Stimulated activated naive CD4-positive, alpha-beta T cell treated with Interleukin-2 at 50 U/mL for 16 hours (primary cell): Measurements from ENCODE around the gene LAIR1.
"Not testable (repeated sequence)": the region's sequence is repeated elsewhere in the genome, so short reads cannot be mapped to it uniquely, and the experiment has no call there.

Experiments
- DNase-seq: peaks from one replicate; lab custom pipeline; 2025; lab: John Stamatoyannopoulos, UW

Gene LAIR1

DNA sequence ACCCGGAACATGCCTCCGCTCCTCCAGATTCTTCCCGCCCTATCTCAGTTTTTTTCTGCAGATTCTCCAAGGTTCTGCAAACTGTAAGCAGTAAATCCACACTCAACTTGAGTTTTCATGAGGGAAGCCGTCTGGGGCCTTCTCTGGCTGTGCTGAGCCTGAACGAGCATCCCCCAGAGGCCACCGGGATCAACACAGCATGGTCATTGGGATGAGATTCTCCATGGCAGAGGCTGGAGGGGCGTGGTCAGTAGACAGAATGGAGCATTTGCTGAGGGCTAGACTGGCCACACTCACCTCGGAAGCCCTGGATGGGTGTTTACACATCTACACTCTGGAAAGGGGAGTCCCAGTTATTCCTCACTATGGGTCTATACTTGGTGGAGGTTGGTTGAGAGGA lies 23.4 kb downstream of the LAIR1 start:
- no peak for DNase-seq

DNA sequence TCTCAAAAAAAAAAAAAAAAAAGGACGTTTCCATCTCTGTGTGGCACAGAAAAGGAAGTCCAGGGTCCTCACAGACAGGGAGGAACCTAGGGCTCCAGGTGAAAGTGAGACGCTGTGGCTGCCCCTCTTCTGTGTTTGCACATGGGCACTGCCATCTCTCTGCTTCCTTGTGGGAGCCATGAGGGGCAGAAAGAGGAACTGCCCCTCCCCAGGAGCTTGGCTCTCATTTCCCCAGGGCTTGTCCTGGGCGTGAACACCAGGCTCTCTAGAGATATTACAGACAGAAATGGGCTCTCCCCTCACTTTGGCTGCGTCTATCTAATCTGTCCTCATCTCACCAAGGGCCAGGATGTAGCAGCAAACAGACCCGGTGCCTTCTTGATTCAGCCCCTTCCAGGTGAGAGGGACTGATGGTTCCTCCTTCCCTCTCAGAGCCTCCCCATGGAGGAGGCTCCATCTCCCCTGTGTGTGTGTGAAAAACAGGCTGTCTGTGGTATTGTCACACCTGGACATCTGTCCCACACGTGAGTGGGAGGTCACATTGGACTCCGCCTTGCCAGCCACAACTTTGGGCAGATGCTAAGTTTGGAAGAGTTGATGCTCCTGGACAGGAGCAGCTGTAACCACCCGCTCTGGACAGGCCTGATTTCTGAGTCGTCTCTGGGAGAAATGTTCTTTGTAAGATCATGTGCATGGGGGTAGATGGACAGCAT lies 24.9 kb downstream of the LAIR1 start:
- no peak for DNase-seq

DNA sequence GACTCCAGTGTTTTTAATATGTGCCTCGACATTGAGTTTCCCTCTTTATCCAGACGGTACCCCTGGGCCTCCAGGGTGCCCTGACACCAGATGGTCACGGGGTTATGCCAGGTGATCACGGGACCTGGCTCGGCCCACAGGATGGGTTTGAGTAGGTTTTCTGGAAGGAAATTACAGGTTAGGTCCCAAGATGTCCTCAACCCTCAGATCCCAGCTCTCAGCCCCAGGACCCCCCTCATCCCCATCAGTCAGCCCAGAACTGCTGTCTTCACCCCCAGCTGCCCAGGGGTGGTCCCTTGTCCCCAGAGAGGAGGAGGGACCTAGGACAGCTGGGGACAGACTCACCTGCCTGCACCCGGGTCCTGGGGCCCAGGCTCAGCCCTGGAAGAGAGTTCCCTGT lies 26.2 kb downstream of the LAIR1 start:
- DNase-seq, result no peak

DNA sequence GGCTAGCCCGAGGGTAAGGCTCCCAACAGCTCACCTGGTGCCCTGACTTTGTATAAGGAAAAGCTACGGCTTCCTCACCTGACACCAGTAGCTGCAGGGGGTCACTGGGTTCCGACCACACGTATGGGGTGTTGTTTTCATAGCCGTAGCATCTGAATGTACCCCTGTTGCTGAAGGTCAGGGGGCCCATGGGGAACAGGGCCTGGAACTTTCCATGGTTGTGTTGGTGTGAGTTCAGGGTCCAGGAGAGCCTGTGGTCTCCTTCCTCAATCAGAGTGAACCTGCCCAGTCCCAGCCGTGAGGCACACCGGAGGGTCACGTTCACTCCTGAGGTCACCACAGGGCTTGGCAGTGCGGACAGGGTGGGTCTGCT lies 26.9 kb downstream of the LAIR1 start:
- DNase-seq, result no peak

DNA sequence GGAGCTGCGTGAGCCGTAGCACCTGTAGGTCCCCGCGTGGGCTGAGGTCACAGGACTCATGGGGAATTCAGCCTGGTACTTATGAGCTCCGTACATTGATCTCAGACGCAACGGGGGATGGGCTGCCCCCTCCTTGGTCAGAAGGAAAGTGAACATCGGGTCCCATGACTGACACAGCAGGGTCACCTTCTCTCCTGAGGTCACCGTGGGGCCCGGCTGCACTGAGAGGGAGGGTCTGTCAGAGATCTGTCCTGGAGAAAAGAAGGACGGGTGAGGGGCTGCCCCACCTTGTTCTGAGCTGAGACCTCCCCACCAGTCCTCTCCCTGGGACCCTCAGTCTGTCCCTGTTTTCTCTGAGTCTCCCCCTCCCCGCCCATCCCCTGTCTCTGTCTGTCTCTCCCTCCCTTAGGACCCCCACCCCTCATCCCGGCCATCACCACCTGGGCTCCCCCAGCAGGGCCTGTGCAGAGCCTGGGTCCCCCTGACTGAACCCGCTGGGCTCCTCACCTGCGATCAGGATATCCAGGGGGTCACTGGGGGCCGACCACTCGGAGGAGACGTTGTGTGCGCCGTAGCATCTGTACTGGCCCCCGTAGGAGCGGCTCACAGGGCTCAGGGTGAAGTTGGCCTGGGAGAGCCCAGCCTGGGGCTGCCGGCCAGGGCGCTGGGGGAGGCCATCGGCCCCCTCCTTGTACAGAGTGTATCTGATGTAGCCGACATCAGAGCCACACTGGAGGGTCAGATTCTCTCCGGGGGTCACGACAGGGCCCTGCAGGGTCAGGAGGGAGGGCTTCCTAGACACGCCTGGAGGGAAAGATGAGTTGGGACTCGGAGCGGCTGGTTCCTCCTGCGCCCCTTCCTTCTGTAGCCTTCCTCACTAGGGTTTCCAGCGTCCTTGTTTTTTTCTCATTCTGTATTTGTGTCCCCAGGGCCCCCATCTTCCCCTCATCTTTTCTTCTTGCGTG lies 27.6 kb downstream of the LAIR1 start:
- no peak for DNase-seq

DNA sequence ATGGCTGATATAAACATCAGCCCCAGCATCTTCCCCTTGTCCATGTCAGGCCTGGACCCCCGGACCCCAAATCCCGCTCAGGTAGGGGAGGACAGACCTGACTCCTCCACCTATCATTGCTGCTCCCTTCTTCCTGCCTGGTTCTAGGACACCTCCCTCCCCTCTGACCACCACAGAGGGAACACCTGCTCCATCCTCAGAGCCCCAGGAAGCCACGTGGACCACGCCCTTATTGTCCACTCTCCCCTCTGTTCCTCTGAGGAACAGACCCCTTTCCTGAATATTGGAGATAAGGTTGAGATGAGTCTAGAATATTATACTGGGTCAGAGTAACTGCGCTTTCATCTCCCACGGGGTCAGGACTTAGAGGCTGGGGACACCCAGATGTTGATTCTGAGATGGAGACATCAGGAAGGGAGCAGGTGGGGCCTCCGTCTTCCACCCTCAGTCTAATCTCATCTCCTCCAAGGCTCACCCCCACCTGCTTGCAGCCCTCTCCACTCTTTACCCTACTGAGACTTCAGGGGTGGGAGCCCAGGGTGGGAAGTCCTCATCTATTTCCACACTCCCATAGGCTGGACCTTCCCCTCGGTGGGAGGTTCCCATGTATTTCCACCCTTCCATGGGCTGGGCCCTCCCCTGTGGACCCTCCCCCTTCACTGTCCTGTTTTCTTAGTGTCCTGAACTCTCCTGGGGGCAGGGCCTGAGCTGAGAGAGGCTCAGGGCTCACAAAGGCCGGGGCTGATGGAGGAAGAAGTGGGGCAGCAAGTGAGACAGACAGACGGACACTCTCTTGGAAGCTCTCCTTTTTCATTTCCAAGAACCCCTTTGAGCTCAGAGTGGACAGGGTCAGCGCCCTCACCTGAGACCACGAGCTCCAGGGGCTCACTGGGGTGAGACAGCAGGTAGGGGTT lies 28.5 kb downstream of the LAIR1 start:
- DNase-seq, result no peak

DNA sequence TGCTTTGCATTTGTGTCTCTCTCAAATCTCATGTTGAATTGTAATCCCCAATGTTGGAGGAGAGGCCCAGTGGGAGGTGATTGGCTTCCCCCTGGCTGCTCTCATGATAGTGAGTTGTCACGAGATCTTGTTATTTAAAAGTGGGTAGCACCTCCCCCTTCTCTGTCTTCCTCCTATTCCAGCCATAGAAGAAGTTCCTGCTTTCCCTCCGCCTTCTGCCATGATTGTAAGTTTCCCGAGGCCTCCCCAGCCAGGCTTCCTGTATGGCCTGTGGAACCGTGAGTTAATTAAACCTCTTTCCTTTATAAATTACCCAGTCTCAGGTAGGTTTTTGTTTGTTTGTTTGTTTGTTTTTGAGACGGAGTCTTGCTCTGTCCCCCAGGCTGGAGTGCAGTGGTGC lies 29.6 kb downstream of the LAIR1 start:
- DNase-seq, result no peak

DNA sequence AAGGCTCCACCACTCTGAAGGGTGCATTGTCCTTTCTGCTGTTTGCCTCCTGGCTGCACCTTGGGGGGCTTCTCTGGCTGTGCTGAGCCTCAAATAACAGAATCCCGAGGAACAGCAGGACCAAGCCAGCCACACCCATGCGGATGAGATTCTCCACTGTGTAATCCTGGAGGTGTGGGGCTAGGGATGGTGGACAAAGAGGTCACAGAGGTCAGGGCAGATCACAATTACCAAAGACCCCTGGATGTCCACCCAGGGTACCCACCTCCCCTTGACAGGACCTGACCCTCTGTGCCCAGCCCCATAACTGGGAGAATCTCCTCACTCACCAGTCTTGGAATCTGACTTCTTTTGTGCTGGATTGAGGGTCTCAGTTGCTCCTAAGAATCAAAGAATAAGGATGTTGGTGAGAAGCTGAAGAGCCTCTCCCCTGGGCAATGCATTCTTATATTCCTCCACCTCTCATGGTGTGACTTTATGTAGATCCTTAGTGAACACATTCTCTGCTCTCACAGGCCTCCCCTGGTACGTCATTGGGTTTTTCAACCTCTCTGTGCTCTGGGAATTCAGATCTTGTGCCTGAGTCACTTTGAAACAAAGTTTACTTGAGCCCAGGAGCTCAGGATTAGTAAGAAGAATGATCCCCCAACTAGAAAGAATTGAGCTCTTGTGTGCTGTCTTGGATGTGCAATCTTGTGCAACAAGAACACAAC lies 31.0 kb downstream of the LAIR1 start:
- no peak for DNase-seq

DNA sequence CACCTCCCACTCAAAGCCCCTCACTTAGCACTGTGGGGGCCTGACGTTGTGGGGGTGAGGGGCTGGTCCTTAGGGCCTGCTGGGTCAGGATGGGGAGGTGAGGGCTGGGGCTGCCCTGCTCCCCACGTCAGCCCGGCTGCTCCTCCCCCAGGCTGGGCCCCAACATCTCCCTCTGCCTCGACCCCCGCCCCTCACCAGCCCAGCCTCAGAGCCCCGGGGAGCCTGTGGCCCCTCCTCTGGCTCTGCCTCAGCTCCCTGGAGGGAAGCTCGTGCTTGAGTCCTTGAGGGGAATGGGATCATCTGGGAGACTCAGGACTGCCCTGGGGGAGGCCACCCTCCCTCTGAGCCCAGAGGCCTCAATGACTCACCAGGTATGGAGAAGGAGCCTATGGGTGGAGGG lies 32.6 kb downstream of the LAIR1 start:
- no peak for DNase-seq

DNA sequence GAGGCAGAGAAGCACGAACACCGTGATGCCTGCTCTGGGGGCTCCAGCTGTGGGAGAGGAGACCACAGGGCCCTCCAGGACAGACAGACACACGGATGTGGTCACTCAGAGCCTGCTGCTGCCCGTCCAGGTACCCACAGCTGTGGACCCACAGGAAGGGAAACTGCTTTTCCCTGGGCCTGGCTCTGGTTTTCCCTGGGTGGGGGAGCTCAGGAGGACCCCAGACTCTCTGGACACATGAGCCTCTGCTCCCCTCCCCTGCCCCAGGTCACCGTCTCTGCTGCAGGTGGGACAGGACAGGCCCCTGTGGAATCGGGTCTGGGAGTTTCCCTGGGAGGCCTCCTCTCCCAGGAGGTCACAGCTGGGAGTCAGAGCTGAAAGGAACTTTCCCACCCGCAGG lies 33.1 kb downstream of the LAIR1 start:
- no peak for DNase-seq

DNA sequence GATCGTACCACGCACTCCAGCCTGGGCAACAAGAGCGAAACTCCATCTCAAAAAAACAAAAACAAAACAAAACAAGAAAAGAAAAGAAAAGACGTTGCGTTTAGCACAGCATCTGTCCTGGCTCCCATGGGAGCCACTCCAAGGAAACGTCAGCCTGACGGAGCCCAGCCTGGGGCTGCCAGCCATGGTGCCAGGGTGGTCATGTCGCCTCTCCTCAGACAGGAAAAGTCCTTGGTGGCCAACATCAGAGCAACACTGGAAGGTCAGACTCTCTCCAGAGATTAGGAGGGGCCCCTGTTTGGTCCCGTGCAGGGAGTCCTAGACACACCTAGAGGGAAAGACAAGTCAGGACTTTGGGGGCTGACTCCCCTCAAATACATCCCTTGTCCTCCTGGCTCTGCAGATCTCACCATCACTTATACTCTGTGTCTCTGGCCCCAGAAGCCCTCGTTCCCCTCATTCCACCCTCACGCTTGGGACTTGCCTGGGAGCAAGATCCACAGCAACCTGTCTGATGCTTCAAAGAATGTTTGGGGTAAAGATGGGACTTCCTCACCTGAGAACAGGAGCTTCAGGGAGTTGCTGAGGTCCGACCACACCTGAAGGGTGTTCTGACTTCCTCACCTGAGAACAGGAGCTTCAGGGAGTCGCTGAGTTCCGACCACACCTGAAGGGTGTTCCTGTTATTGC lies 35.1 kb downstream of the LAIR1 start:
- no peak for DNase-seq

DNA sequence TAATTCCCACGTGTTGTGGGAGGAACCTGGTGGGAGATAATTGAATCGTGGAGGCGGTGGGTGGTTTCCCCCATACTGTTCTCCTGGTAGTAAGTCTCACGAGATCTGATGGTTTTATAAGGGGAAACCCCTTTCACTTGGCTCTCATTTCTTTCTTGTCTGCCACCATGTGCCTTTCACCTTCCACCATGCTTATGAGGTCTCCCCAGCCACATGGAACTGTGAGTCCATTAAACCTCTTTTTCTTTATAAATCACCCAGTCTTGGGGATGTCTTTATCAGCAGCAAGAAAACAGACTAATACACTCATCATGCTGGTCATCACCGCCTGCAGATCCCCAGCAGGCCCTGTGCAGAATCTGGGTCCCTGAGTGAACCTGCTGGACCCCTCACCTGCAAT lies 36.0 kb downstream of the LAIR1 start:
- not testable (repeated sequence) for DNase-seq

DNA sequence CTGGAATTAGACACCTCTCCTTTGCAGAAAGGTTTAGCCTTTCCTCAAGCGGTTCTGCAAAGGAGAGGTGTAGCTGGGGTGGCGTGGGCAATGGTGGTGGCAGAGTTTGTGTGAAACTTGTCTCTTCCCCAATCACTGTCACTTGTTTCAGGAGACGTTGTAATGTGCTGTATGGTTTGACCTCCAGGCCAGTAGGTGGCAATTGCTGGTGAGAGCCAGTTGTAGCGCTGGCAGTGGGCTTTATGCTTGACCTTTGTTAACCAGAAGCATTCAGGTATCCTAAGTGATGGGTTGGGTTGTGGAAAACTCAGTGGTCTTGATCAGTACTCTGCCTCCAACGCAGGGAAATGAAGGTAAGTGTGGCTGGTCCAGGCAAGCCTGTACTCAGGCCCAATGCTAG lies 39.1 kb downstream of the LAIR1 start:
- DNase-seq, result no peak

DNA sequence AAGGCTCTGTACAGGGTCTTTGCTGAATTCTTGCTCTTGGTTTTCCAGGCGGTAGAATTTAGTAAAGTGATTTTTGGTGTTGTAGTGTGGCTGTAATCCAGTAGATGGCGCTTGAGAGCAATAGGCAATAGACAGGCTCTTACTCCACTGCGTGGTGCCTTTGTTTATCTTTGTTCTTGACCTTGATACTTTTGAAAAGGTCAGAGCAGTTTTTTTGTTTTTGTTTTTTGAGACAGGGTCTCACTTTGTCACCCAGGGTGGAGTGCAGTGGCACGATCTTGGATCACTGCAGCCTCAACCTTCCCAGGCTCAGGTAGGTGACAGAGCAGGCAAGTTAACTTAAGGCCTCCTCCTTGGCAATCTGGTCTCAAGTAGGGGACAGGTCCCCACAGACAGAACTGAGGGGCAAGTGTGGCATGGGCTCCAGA lies 39.5 kb downstream of the LAIR1 start:
- peak; percentile 5 for DNase-seq

DNA sequence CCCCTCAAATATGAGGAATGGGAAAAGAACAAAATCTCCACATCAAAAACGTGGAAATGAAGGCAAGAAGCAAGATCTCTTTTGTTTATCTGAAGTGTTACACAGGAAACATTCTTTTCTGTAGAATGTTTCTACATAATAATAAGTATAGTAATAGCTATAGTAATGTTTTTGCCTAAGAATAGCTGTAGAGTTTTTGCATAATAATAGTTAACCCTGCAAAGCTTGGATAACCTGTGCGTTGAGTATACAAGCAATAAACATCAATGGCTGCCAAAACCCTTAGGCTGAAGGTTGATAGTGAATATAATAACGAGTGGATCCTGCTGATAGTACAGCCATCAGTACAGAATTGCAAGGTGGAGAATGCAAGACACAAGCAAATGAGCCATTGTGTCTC lies 40.7 kb downstream of the LAIR1 start:
- no peak for DNase-seq

DNA sequence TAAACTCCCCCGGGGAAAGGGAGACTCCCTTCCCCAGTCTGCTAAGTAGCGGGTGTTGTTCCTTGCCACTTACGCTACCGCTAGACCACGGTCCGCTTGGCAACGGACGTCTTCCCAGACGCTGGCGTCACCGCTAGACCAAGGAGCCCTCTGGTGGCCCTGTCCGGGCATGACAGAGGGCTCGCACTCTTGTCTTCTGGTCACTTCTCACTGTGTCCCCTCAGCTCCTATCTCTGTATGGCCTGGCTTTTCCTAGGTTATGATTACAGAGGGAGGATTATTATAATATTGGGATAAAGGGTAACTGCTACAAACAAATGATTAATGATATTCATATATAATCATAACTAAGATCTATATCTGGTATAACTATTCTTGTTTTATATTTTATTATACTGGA lies 41.8 kb downstream of the LAIR1 start:
- not testable (repeated sequence) for DNase-seq

DNA sequence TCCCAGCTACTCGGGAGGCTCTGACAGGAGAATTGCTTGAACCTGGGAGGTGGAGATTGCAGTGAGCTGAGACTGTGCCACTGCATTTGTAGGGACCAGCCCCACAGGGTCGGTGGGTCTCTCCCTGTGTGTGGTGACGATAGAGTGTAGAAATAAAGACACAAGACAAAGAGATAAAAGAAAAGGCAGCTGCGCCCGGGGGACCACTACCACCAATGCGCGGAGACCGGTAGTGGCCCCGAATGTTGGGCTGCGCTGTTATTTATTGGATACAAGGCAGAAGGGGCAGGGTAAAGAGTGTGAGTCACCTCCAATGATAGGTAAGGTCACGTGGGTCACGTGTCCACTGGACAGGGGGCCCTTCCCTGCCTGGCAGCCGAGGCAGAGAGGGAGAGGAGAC lies 42.4 kb downstream of the LAIR1 start:
- DNase-seq, result not testable (repeated sequence)

DNA sequence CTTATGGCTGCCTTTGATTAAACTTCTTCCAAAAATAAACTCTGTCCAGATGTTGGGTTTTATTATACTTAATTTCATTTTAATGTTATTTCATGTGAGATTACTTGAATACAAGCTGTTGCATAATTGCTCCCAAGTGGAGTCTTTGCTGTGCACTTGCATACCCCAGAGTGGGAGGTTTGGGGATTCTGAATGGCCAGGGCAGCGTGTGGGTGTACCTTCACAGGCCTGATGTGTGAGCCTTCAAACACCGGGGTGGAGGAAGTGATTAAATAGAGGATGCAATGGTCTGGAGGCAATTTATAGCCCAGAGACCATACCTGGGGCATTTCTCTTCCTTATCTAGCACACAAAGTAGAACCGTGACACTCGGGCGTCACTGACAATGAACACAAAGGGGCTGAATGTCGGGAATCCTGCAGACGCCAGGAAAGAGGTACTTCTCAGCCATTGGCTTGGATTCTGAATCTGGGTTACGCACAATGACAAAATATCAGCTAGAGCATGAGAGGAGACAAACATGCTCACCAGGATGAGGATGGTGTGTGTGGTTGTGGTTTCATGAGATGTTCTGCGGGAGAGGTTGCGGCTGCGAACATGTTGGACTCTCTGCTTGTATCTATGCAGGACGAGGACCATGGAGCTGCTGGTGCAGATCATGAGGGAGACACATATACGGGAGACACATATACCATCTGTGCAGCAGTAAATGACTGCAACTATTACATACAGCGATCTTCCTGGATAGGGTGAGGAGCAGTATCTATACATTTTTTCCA lies 44.6 kb downstream of the LAIR1 start:
- no peak for DNase-seq

DNA sequence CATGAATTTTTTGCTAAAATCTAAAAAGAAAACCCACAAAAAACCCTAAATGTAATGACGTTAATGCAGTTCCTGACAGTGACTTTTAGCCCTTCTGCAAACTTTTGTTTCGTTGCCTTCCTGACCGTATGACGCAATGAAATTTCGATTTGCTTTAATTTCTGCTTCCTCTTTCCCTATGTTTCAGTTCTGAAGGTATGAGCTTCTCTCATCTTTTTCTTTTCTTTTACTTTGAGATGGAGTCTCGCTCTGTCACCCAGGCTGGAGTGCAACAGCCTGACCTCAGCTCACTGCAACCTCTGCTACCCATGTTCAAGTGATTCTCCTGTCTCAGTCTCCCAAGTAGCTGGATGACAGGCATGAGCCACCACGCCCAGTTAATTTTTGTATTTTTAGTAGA lies 45.7 kb downstream of the LAIR1 start:
- no peak for DNase-seq

DNA sequence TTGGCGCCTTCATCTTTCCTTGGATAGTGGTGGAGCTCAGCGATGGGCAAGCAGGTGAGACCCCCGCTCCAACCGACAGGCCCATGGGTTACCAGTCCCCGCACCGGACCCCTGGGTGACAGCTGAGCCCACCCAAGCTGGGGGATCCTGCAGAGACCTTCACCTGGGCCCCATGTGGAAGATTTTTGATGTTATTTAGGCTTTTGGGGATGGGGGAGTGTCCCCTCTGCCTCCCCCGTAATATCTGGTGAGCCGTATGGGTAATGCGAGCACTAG lies 46.8 kb downstream of the LAIR1 start:
- no peak for DNase-seq
